ENCODE data around the gene CCR2. TPM values are rescaled to one million over a fixed set of nuclear protein-coding genes. Genes with fewer than 3 reads are reported as not detected.
"Not testable (repeated sequence)": the region's sequence is repeated elsewhere in the genome, so short reads cannot be mapped to it uniquely, and the experiment has no call there.

CCR2 gene
- total and polyA plus RNA-seq, 12 donors, result 0.30 to 5.6 (median 0.80) TPM

- DNase-seq, result no peak
- Histone ChIP-seq H3K27me3 (no peaks in the 10 kb centered on the region), H3K9me3 (replicated peaks in 1 of 3) (no peaks in the 10 kb centered on the region), H3K4me1 (replicated peaks in 1 of 2) (no peaks in the 10 kb centered on the region), H3K27ac (no peak overlapping the region), H3K4me3 (no peak overlapping the region), H3K36me3 (replicated peaks in 1 of 2) (no peaks in the 10 kb centered on the region)
- intact Hi-C loops (cut with DNase I), result no loop called here
- TF ChIP-seq CTCF (IDR thresholded peaks at IDR 0.05) (no peak), POLR2A (IDR thresholded peaks at IDR 0.05) (no peak)
- WGBS, 4 donors, result 47 to 63% (median 48%) methylated on average over 2 of the region's 2 CpGs
Observed at GRCh38 chr3:46399557-46399956, 45.6 kb downstream of the CCR2 start.

GRCh38 chr3:46400000-46400734 is 46.3 kb downstream of the CCR2 start:
- no peaks in the 10 kb centered on the region for H3K9me3 ChIP-seq (replicated peaks in 1 of 3)
- WGBS, 4 donors, result 54 to 71% (median 59%) methylated on average over 8 of the region's 8 CpGs
- no peaks in the 10 kb centered on the region for H3K4me1 ChIP-seq (replicated peaks in 1 of 2)
- H3K27me3 ChIP-seq, result no peaks in the 10 kb centered on the region
- H3K4me3 ChIP-seq, result no peak overlapping the region
- TF ChIP-seq CTCF (IDR thresholded peaks at IDR 0.05) (no peak), POLR2A (IDR thresholded peaks at IDR 0.05) (no peak)
- no peak overlapping the region for H3K27ac ChIP-seq
- intact Hi-C loops (cut with DNase I), result no loop called here
- no peaks in the 10 kb centered on the region for H3K36me3 ChIP-seq (replicated peaks in 1 of 2)
- no peak for DNase-seq

- Histone ChIP-seq H3K4me1 (replicated peaks in 1 of 2) (no peaks in the 10 kb centered on the region), H3K9me3 (replicated peaks in 1 of 3) (no peaks in the 10 kb centered on the region), H3K4me3 (no peak overlapping the region), H3K36me3 (replicated peaks in 1 of 2) (no peaks in the 10 kb centered on the region), H3K27me3 (no peaks in the 10 kb centered on the region), H3K27ac (no peak overlapping the region)
- TF ChIP-seq POLR2A (IDR thresholded peaks at IDR 0.05) (no peak), CTCF (IDR thresholded peaks at IDR 0.05) (no peak)
- WGBS, 4 donors, result 72 to 84% (median 78%) methylated on average over 5 of the region's 5 CpGs
- DNase-seq, result no peak
- intact Hi-C loops (cut with DNase I), result no loop called here
Observed at GRCh38 chr3:46400846-46401245, 46.9 kb downstream of the CCR2 start.

- H3K4me1 ChIP-seq (replicated peaks in 1 of 2), result no peaks in the 10 kb centered on the region
- intact Hi-C loops (cut with DNase I), result no loop called here
- H3K36me3 ChIP-seq (replicated peaks in 1 of 2), result no peaks in the 10 kb centered on the region
- no peak overlapping the region for H3K27ac ChIP-seq
- DNase-seq, result no peak
- H3K27me3 ChIP-seq, result no peaks in the 10 kb centered on the region
- H3K9me3 ChIP-seq (replicated peaks in 1 of 3), result no peaks in the 10 kb centered on the region
- TF ChIP-seq POLR2A (IDR thresholded peaks at IDR 0.05), result no peak
- no peak for TF ChIP-seq CTCF (IDR thresholded peaks at IDR 0.05)
- H3K4me3 ChIP-seq, result no peak overlapping the region
- WGBS, 4 donors, result 83 to 90% (median 86%) methylated on average over 2 of the region's 2 CpGs
Observed at GRCh38 chr3:46401579-46401978, 47.7 kb downstream of the CCR2 start.

- intact Hi-C loops (cut with DNase I); H3K4me1 ChIP-seq (replicated peaks in 1 of 2); H3K4me3 ChIP-seq; H3K27ac ChIP-seq; H3K36me3 ChIP-seq (replicated peaks in 1 of 2); H3K27me3 ChIP-seq; DNase-seq; H3K9me3 ChIP-seq (replicated peaks in 1 of 3): not testable (repeated sequence)
- WGBS, 4 donors, result 78 to 84% (median 82%) methylated on average over 4 of the region's 4 CpGs
Observed at GRCh38 chr3:46402902-46403301, 49.0 kb downstream of the CCR2 start.
